ENCODE data around the gene COL6A1.

COL6A1 gene

DNA sequence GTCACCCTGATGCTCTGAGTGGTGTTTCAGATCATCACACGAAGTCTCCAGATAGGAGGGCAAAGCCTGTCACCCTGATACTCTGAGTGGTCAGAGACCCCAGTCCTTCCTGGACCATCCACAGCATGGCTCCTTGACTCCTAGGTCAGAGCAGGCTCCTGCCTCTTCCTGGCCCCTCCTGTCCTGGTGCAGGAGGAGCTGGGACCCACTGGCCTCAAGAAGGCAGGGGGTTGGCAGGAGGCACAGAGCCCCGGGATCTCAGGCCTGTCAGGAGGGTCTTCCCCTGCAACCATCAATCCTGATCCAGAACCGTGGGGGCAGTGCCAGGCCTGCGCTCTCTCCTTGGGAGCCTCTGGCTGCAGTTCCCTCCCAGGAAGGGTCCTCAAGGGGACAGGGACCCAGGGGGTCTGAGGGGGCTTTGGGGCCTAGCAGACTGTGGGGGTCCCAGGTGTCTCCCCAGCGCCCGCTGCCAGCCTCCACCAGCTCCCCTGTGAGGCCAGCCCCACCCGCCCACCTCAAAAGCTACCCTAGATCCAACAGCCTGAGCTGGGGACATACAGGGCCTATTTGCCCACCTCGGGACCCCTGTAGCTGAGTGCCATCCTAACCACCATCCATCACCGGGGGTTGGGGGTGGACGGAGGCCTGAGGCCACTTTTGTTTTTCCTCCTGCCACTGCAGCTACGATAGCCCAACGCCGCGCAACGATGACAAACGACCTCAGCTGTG, 27.5 kb downstream of the COL6A1 start:
- DNase-seq: no peak

DNA sequence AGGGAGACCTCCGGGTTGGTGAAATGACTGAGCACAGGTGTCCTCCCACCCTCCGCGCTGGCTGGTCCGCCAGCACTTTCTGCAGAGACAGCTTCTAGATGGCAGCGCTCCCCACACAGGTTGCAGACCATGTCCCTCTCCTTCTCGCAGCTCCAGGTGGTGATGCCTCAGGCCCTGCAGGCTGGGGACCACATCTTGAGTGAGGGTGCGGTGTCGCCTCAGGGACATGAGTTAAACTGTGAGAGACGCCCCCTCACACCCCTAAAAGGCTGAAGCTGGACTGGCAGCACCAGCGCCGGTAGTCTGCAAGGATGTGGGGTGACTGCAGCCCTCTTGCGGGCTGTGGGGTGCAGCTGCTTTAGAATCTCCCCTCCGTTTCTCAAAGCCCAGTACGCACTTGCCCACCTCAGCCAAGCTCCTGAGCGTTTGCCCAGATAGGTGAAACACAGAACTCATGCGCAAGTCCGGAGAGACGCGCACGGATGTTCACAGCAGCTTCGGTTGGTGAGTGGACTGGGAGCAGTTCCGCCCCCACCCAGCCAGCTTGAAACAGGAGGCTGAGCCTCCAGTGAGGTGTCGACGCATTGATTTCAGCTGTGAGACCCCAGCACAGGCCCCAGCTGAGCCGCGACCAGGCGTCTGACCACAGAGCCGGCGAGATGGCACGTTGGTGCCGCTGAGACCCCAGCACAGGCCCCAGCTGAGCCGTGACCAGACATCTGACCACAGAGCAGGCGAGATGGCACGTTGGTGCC, 28.6 kb downstream of the COL6A1 start:
- no peak for DNase-seq

DNA sequence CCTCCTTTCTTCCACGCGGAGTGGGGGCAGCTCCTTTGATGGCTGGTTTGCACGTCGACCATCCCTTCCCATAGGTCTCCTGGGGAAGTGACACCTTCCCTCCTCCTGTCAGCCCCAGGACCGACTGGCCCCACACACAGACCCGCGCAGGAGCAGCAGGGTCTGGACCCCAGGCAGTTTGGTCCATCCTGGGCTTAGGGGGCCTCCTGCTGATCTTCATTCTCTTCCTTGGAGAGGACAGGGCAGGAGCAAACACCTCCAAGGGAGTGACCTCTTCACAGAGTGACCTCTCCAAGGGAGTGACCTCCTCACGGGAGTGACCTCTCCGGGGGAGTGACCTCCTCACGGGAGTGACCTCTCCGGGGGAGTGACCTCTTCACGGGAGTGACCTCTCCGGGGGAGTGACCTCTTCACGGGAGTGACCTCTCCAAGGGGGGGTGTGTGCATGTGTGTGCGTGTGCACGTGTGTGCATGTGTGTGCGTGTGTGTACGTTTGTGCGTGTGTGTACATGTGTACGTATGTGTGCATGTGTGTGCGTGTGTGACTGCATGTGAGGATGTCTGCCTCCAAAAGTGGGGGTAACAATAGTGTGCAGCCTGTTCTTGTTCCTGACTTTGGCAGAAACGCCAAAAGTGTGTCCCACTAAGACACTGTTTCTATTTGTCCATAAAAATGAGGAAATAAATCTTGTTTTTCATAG, 29.8 kb downstream of the COL6A1 start:
- DNase-seq: no peak

DNA sequence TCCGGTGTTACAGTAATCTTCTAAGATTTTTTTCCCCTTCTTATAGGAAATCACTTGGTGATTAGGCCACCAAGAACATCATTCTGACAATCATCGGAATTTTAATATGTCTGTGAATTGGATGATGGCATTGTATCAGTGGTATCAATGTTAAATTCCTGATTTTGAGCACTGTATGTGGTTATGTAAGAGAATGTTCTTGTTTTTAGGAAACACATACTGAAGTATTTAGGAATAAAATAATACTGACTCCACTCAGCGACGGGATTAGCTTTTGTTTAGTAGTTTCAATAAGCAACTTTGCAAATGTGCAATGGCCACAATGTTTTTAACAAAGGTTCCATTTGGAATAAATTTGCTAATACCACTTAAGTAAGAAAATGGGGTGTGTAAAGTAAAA, 30.6 kb downstream of the COL6A1 start:
- DNase-seq: no peak

DNA sequence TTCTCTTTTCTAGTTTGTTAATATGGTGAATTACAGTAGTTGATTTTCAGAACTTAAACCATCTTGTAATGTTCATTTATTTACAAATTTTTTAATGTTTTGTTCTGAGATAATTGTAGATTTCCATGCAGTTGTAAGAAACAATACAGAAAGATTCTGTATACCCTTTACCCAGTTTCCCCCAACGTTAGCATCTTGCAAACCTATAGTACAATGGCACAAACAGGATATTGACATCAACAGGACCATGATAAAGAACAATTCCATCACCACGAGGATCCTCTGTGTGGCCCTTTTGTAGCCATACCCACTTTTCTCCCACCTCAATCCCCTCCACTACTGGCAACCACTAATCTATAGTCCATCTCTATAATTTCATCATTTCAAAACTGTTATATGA, 33.3 kb downstream of the COL6A1 start:
- DNase-seq: no peak

DNA sequence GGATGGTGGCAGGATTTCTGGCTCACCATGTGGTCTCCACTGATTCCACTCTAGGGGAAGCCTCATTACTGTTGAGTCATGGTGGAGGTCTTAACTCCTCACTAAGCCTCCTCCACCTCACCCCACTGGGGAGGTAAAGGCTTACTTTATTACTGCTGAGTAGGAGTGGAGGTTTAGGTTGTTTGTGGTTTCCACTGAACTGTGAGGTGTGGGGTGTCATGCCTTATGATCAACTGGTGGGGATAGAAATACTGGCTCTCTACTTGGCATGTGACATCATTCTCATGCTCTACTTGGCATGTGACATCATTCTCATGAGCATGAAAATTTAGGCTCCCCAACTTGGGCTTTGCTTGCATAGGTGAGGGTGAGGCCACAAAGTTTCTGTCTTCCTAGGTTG, 35.6 kb downstream of the COL6A1 start:
- DNase-seq: no peak

DNA sequence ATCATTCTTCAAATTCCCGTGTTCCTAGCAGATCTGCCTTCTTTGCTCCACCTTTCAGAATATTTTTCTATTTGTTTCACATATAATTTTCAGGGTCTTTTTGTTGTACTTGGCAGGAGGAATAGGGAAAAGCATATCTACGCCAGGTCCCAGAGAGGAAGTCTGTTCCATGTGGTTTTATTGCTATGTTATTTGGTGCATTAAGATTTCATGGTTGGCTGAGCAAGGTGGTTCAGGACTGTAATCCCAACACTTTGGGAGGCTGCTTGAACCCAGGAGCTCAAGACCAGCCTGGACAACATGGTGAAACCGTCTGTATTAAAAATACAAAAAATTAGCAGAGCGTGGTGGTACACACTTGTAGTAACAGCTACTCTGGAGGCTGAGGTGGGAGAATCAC, 36.1 kb downstream of the COL6A1 start:
- DNase-seq: no peak

DNA sequence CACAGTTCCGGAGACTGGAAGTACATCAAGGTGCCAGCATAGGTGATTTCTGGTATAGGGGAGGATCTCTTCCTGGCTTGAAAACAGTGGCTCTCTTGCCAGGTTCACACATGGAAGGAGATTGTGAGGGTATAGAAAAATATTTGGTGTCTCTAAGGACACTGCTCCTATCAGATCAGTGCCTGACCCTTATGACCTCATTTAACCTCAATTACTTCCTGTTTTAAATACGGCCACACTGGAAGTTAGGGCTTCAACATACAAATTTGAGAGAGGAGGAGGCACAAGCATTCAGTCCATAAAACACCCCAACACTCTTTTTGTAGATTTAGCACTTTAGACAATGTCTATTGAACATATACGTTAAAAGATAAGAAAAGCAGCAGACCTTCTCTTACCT, 37.0 kb downstream of the COL6A1 start:
- no peak for DNase-seq

DNA sequence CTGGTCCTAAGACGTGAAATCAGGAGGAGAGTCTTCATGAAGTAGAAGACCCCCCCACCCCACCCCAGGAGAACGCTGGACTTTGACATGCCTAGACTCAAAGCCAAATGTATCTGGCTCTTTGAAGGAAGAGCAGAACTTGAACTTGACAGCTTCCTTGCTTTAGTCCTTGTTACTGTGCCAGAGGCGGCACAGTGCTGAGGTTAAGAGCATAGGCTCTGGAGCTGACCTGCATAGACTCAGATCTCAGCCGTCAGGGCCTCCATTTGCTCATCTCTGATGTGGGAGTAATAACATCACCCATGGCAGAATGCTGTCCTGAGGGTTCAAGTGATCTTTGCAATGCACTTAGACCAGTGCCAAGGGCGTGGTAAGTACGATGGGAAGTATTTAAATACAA, 39.0 kb downstream of the COL6A1 start:
- DNase-seq: no peak

DNA sequence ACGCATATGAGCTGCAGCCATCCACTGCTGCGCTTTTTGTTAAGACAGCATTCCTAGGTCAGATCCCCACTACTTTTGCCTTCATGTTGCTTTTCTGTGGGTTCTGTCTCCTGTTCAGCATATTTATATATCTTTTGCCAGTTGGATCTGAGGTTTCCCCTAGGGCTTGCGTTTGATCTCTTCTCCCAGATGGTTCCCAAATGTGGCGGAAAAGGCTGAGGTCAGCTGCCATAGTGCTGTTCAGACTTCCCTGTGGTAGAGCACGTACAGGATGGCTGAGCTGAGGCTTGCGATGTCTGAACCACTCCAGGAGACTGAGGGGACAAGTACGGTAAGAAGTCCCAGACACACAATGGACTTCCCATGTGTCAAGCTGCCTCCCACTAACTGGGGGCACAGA, 39.8 kb downstream of the COL6A1 start:
- no peak for DNase-seq

DNA sequence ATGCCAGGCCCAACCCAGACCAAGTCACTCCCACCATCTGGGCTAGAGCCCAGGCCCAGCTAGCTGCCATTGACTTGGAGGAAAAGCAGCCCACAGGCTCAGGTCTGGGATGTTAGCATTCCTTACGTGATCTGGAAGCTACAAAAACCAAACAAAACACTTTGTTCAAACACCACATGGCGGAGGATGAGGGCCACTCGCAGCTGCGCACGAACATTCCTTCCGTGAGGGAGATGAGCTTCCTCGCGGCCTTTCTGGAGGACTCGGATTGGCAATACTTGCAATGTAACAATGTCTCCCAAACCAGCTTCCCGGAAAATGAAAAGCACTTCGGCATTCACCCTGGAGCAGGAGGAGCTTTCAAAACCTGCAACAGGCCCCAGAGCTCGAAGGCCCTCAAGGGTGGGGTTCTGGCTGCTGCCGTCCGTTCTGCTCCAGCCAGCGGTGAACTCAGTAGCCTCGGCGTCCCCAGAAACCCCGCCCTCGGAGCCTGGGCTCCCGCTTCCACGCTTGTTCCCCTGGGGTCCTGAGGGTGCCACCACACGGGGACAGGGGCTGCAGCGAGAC, 40.5 kb downstream of the COL6A1 start:
- DNase-seq: no peak

DNA sequence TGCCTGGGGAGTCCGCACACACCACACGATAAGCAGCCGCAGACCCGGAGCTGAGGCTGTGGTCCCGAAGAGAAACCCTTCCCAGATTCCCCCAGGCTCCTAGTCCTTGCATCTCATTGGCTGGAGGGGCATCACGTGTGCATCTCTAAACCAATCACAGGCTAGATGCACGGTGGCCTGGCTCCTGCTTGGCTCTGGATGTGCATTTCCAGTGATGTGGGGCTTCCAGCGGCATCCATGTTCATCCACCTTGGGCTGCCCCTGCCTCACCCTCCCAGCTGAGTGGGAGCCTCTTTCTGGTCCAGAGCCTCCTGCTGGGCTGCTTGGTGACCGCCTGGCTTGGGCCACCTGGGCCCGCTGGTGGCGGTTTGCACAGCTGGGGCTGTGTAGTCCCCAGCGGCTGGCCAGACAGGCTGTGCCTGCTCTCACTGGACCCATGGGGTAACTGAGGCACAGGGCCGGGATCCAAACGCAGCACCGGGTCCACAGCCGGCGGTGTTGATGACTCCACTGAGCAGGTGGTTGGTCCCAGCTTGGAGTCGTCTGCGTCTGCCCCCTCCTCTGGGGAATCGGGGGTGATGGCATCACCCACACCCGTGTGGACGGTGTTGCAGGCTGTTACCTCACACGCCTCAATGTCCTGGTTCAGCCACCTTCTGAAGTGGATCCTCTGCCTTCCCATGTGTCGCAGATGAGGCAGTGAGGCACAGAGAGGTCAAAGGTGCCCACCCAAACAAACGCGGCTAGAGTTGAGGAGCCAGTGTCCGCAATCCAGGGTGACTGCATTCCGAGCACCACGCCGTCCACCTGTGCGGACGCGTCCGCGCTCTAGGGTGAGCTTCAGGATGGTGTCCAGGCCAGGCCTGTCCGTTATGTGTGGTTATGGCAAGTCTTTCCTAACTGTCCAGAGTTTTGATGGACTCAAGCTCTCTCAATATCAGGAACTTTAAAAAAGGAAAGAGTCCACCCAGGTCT, 41.3 kb downstream of the COL6A1 start:
- DNase-seq: no peak

DNA sequence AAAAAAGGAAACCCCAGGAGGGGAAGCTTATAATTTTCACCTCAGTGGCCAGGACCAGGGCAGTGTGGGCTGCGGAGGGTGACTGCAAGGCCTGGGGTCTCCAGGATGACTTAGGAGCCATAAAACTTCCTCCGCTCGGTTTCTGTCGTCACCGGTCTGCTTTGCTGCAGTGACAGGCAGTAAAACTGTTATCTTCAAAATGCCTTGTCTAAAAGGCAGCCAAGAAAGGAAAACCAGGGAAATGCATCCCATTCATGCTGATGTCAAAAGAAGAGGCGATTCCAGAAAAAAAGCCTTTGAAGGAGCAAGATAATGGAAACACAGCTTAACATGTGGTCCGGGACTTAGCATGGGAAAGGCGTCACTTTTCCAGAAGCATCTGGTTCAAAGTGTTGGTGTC, 42.0 kb downstream of the COL6A1 start:
- DNase-seq: no peak

DNA sequence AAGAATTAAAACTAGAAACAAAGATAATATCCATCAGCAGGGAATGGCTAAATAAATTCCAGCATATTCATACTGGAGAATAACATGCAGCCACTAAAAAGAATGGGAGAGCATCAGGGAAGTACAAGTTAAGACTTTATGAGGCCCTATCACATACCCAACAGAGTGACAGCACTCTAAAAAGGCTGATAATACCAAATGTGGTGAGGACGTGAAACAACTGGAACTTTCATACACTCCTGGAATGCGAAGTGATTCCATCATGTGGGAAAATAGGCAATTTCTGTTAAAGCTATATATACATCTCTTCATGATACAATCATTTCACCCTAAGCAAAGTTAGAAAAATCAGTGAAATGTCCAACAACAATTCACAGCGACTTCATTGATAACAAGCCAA, 42.6 kb downstream of the COL6A1 start:
- DNase-seq: no peak

DNA sequence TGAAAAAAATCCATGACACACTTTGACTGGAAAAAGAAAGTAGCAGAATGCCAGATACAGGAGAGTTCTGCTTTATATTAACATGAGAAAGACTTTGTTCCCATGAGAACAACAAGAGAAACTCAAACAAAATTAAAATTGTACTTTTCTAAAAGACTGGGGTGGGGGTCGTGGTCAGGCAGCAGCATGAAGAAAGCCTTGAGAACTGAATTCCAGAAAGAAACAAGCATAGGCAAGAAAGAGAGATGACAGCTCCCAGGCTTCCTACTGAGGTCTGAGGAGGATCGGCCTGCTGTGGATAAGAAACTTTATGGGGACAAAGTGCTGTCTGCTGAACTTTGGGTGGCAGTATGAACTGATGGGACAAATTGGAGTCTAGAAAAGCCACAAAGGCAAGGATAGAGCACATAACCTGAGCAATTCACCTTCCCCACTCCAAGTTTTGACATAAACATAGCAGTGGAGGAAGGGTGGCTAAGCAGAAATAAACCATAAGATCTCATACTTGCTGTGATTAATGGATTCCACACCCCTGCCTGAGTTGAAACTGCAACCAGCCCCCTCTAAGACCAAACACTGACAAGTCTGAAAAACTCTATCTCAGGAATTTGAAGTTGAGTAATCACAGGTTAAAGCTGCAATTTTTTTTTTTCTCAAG, 43.7 kb downstream of the COL6A1 start:
- DNase-seq: no peak

DNA sequence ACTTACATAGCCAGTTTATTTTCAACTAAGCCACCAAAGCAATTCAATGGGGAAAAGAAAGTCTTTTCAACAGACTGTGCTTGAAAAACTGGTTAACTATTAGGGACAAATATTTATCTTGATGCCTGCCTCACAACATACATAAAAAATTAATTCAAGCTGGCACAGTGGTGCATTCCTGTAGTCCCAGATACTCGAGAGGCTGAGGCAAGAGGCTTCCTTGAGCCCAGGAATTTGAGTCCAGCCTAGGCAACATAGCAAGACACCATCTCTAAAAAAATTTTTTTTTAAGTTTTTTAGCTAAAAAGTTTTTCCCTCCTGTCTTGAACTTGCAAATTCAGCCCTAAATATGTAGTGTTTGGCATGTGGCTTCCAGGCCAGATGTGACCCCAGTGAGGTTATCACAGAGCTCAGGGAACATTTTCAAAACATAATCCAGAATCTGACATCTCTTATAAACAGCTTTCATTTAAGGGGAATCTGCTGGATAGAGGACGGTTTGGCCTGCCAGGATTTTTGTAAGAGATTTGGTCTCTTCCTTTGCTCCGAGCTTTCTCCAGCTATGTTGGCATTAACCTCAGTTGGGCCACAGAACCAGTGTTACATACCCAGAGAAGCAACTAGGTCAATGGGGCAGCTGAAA, 46.4 kb downstream of the COL6A1 start:
- DNase-seq: no peak

DNA sequence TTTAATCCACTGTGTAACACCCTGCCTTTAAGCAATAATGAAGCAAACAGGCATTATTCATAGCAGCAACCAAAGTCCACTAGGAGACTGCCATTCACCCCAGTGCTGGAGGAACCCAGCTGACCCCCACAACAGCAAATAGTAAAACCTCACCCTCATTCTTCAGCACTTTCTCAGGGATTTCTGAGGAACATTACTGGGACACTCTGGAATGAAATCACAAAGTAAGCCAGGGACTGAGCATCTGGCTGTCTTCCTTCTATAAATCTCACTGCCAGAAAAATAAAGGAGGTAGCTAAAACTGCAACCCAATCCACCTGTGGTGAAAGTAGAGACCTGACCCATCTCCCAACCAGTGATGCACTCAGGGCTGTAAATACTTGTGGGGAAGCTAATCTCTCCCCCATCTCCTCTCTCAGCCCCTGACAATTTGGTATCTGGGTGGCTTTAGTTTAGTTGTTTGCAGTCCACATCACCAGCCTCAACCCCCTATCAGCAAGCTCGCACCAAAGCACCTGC, 47.1 kb downstream of the COL6A1 start:
- no peak for DNase-seq

DNA sequence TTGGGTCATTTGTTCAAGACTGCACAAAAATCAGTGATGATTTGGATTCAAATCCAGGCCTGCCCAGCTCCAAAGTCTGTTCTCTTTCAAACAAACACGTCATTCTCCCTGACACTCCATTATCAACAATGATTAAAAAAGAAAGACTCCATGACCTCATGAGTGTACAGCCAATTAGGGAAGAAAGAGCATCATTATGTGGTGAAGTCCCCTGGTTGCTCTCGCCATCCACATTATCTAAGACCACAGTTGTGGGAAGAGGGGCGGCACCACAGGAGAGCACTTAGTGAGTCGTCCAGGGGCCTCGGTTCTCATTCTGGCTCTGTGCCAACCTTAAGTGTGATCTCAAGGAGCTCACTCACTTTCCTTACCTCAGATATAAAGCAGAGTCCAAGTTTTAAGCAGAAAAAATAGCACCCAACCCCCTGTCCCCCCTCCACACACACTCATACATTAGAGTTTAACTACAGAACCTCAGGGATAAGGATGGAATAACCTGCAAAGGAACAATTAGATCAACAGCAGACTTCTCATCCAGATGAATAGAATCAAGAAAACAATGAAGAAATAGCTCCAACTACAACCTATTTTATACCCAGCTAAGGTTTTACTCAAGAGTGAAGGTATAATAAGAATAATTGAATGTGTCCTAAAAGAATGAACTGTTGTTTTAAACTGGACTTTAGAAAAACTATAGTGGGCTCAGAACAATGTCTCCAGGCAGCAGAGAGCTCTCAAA, 47.8 kb downstream of the COL6A1 start:
- no peak for DNase-seq

DNA sequence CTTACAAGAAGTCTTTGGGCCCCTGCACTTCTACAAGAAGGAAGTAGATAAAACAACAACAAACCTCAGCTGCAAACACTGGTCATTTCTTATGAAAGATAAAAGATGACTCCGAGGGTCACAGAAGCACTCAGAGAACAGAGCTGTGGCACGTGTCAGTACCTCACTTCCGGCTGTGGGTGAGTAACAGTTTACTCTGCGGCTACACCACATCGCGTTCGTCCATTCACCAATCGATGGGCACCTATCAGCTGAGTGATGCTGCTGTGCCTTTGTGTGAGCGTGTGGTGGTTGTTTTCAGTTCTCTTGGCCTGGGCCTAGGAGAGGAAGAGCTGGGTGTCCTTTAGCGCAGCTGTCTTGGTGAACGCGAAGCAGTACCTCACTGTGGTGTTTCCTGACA, 49.9 kb downstream of the COL6A1 start:
- no peak for DNase-seq

DNA sequence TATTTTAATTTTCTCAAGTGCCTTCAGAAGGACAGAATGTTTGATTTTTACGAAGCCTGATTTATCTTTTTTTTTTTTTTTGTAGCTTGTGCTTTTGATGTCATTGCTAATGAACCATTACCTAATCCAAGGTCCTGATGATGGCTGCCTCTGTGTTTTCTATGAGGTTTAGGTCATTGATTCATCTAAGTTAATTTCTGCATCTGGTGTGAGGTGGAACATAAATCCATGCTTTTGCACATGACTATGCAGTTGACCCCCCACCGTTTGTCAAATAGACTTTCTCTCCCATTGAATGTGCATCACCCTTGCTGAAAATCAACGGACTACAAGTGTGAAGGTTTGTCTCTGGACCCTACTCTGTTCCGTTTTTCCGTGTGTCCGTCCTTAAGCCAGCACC, 50.5 kb downstream of the COL6A1 start:
- no peak for DNase-seq
